GM18526 (cell line): ENCODE measurements around the gene SNX10.

Experiments used
- POLR2A ChIP-seq: IDR thresholded peaks from 3 replicates; pipeline ENCODE4 v1.6.1; 2011; ENCODE audit not compliant: insufficient read length; ENCODE audit errors: extremely low read depth

SNX10 gene

DNA sequence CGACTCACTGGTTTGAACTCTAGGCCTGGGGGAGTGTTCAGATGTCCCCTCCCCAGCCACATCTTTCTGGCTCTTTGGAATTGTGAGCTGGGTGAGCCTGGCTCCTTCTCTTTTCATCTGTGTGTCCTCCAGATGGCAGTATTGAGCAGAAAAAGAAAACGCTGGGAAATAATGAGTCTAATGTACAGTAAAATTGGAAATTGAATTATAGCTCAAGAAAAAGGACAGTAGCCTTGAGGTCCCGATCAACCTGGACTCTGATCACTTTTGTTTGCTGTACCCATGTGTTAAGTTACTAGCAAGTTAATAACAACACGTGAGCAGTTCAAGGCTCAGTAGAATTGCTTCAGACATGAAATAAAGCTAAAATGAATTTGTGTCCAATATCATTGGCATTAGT is 77.9 kb downstream of the SNX10 start:
- no peak for TF ChIP-seq POLR2A

DNA sequence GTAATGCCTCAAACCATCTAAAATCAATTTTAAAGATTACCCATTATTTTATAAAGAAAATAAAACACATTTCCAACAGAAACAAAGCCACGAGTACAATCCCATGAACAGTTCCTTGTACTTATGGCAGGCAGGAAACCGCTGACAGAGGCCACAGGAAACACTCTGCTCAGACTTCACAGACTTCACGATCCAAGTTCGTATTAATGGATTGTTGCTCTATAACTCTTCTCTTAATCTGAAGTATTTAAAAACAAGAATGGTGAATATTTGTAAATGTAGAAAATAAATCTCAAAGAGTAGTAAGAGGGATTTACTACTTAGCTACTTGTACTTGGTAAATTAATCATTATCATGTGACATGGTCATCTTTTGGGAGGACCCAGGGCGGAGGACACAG is 78.3 kb downstream of the SNX10 start:
- TF ChIP-seq POLR2A: no peak

DNA sequence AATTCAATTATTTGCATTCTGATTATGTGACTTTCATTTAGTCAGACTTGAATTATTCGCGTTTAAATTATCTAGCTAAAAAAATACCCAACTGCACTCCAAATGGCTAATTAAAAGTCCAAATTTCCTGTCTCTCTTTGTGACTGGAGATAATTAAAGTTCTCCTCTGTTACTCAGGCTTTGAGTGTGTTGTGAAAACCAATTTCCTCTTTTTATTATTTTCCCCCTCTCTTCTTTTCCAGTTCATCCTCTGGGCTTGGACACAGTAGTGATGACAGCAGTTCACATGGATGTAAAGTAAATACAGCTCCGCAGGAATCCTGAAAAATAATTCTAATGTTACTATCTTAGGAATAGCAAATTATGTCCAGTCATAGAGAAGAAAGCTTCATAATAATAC is 80.6 kb downstream of the SNX10 start:
- no peak for TF ChIP-seq POLR2A

DNA sequence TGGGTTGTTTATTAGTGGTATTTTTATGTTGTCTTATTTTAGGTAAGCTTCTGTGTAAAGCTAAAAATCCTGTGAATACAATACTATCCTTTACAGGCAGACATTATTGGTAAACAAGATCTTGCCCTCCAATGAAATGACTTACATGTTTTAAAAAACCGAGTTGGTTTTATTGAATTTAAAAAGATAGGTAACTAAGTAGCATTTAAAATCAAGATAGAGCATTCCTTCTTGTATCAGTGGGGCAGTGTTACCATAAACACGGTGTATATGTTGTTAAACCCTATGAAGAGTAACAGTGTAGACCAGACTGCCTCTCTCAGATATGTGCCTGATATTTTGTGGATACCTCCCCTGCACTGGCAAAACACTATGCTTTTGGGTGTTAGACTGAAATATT is 81.0 kb downstream of the SNX10 start:
- TF ChIP-seq POLR2A: no peak

DNA sequence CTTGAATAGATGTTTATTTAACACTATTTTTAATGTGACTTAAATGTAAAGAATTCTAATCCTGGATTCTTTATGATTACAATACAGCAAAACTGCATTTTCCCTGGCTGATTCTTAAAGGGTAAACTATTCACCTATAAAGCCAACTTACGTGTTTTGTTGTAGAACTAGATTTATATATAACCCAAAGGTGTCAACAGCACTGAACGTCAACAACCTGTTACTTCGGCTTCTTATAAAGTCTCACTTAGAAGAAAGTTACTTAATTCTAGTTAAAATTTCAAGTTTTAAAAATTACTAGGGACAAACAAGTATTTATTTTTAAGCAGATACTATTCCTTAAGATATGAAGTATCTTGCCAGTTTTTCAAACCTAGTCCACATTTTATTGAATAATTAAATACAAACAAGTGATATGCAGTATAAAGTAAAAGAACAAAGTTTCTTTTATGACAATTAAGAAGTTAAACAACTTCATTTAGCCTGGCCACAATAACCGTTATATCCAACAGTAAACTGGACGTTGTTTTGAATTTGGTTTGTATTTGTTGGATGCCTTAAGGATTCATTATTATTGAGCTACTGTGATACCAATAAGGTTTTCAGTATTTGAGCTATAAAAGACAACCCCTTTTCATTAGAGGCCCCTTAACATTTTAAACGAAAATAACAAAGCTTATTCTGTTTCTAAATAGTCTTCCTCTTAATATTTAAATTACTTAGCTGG is 83.1 kb downstream of the SNX10 start:
- no peak for TF ChIP-seq POLR2A

DNA sequence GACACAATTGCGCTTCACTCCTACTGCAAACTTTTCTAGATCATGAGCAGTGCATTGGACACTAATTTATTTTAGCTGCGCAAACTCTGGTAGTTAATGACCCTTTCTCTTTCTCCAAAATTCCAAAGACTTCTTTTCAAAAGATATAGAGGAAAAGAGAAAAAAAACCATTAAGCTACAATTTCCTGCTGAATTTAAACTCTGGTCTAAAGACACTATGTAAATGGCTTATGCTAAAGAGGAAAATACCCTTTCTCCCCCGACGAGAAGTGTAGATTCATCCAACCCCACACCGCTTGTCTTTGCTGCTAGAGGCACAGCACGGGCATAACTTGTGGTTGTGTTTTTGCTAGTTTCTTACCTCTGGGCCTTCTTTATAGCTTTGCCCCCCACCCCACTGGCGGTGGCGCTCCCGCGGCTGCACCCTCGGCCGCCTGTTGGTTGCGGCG is 84.1 kb downstream of the SNX10 start:
- TF ChIP-seq POLR2A: no peak

DNA sequence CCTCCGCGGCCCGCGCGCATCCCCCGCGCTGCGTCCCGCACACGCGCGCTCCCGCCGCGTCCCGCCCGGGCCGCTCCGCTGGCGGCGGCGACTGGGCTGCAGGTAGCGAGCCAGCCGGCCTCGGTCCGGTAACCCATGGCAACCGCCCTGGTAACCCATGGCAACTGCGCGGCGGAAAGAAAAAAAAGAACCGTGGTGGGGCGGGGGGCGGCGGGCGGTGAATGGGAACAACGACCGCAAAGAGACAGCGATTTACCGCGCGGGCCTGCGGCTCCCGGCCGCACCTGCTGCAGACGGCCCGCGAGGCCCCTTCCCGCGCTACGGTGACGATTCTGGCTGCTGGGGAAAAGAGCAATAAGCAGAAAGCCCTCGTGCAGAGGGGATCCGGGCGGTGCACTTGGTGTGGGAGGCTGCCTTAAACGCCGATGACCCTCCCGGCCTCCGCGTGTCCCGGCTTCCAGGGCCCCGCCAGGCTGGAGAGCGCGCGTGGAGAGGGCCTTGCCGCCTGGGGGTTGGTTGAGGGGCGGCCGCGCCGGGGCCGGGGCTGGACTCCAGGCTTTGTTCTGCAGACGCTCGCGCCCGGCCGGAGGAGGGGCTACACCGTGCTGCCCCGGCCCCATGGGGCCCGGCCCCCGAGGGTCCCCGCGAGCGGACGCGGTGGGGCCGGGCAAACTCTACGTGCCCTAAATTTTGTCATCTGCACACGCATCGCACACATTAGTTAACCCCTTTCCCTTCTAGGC is 84.7 kb downstream of the SNX10 start:
- TF ChIP-seq POLR2A: no peak

DNA sequence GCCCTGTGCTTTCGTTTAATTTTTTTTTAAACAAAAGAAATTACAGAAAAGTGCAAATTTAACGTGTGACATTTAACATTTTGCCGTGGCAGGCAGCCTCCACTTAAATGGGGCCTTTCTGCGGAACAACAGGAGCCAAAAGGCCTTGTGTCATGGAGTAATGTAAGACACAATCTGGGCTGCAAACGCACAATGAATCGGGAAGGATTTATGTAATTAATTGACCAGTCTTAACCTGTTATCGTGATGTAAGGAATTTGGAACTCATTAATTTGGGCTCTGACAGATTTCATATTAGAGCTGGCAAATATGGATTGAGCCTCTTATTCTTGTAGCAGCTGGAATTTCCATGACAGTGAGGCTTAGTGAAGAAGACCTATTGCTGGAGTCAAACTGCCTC is 86.4 kb downstream of the SNX10 start:
- no peak for TF ChIP-seq POLR2A

DNA sequence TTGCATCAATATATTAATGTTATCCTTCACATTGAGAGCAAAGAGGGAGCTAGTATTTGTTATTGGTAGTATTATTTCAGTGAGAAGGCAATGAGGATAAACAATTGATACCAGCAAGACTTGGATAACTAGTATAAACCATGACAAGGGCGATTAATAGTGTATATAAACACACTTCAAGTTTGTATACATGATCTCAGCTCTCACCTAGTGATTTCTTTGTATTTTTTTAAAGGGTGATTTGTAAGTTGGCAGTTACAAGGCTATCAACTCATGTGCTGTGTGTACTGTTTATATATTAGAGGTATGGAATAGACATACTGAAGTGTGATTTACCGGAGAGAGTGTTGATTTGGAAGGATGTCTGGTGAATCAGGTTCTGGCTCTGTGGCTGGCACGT is 88.0 kb downstream of the SNX10 start:
- TF ChIP-seq POLR2A: no peak

DNA sequence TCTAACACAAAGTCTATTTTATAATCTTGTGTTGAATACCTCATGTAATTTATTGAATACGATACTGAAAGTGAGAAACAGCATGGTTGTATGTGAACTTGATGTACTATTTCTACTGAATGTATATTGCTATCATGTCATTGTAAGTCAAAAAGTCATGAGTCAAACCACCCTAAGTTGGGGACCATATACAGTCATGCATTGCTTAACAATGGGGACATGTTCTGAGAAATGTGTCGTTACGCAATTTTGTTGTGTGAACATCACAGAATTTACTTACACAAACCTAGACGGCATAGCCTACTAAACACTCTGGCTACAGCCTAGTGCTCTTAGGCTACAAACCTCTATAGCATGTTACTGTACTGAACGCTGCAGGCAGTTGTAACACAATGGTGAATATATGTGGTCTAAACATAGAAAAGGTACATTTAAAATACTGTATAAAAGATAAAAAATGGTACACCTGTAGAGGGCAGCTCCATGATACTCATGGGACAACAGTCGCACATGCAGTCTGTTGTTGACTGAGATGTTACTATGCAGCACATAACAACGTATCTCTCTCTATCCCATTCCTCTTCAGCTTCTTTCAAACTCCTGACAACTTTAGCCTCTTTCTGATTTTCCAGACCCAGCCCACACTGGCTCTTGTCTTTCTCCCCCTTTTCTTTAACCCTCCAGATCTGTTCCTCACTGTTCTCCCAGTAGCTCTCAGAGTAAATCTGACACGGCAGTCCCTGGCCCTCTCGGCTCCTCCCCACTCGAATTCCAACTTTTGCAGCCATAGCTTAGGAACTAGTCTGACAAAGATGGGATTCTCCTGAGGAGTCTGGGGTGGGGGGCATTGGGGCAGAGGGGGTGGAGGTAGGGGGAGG is 90.1 kb downstream of the SNX10 start:
- no peak for TF ChIP-seq POLR2A

DNA sequence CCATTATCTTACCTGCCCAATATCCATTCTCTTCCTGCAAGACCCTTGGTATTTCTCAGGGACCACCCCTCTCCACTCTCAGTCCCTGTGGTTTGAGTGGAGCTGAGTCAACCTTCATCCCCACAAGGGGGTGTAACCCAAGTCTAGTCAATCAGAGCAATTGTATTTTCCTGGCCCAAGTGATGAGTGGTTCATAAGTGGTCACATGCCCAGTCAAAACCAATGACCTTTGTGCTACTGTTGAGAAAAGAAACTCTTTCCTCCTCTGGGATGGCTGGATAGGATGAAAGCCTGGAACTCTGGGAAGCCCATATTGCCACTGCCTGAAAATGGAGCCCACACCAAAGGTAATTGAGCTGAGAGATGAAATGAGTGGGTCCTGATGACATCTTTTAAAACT is 93.6 kb downstream of the SNX10 start:
- TF ChIP-seq POLR2A: no peak

DNA sequence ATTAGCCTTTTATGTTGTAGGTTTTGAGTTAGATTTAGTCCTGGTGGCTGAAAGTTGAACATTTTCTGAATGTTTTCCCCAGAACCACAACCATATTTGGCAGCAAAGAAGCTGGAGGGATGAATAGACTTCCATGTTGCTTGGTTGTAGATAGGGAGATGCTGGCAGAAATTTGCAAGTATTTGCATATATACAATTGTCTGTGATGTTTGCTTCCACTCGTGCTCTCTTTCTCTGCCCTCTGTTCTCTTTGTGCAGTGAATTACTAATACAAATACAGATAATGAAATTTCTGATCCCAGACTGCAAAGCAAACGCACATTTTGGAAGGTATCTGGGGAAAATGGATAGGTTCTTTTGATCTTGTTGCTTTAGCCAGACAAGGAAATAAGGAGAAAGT is 96.1 kb downstream of the SNX10 start:
- TF ChIP-seq POLR2A: no peak

DNA sequence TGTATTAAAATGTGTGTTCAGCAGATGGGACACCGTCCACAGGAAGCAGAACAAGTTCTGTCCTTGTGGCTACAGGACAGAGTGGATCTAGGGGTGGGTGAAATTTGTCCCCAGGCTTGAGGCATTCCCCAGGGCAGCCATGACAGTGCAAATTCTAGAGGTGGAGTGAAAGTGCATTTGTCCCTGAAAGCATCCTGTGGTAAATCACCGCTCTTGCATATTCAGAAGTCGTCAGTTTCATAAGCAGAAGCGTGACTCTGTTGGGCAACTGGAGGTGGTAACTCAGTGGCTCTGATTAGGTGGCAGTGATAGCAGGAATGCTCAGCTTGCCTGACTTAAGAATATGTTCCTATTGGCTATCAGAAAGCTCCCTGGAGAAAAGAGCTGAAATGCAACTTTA is 96.6 kb downstream of the SNX10 start:
- no peak for TF ChIP-seq POLR2A

DNA sequence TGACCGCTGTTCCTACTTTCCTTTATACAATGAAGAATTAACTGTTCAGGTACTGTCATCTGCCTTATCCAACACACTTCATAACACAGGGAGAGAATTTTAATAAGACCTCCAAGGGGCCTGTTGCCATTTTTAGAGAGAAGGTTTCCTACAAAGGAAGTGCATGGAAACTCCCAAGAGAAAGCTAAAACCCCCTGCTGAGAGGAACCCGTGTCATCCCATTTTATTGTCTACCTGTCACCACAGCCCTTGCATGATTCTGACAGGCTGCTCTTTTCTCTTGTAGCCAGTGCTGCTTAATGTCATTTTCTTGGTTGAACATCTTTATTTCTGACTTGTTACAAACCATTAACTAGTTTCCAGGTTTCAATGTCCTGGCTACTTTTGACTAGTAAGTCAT is 98.4 kb downstream of the SNX10 start:
- TF ChIP-seq POLR2A: no peak

DNA sequence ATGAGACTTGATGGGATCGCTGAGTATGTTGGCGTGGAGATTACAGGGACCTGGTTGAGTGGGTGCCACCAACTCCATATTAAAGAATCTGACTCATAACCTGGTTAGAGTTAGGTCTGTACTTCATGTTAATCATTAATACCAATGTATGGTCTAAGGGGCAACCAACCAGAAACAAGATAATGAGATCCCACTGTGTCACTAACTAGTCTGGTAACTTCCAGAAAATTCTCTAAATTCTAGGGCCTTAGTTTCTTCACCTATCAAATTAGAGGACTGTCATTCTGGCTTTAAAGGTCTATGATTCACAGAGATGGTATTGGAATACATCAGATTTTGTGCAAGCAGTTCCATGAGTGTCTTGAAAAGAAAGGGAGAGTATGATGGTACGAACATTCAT is 102.2 kb downstream of the SNX10 start:
- TF ChIP-seq POLR2A: no peak

DNA sequence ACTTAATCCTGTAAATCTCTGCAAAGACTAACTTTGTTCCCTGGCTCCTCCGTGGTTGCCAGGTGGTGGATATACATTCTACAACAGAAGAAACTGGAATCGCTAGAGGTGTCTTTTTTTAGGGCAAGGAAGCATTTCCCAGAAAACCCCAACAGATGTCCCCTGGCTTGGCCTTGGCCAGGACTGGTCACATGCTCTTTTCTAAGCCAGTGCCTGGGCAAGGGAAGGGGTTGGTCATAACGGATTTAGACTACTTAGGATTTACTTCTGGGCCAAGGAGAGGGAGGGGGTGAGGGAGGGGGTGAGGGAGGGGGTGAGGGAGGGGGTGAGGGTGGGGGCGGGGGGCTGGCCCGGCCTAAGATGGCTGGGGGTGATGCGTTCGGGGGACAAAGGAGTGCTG is 105.7 kb downstream of the SNX10 start:
- TF ChIP-seq POLR2A: no peak
